Measurements from ENCODE around the gene STX5. TPM values are rescaled to one million over a fixed set of nuclear protein-coding genes. Genes with fewer than 3 reads are reported as not detected.

Gene STX5
- polyA plus RNA-seq, 3 donors: 36.4 to 39.6 (median 38.5) TPM

GRCh38 chr11:62832336-62833234 is 734 bp upstream of the STX5 start, which contains the start of gene TEX54:
TEX54 (minus strand) TSS chr11:62832841.
- Mint-ChIP-seq H3K27me3 (ENCODE audit: low read depth in 3 of 3) (no peaks in the 10 kb centered on the region), H3K4me1 (peaks cover 33% of the 10 kb centered on the region), H3K36me3 (peaks cover 40 to 47% of the 10 kb centered on the region in 2 donors)

More at GRCh38 chr11:62832336-62833234, 734 bp upstream of the STX5 start, which contains the start of gene TEX54:
- WGBS (ENCODE audit: insufficient coverage): 16% methylated on average over 35 of the region's 40 CpGs
- H3K36me3 ChIP-seq (replicated peaks in 1 of 2; ENCODE audit: control insufficient read depth in 1 of 2, insufficient read depth in 2 of 2, low read length in 2 of 2): peaks cover 17 to 40% of the 10 kb centered on the region in 2 donors
- peak within 1 kb of the TSS; percentile 69 to 96 (median 88) for H3K4me3 ChIP-seq (replicated peaks in 1 of 3; ENCODE audit: low read depth in 2 of 3, low read length in 3 of 3)
- no peaks in the 10 kb centered on the region for H3K9me3 Mint-ChIP-seq
- no peak for TF ChIP-seq CTCF (IDR thresholded peaks at IDR 0.05)
- H3K4me2 ChIP-seq (replicated peaks; ENCODE audit: extremely low read depth, low read length, poor library complexity, severe bottlenecking): peak within 1 kb of the TSS; percentile 96
- H4K20me1 ChIP-seq (ENCODE audit: insufficient read depth, low read length): peaks cover 16% of the 10 kb centered on the region
- intact Hi-C loops (cut with micrococcal nuclease): loop anchor here in 1 of 2 donors (2.0 to 5.0 kb wide), 2 partner anchors 28 to 45 kb away; partner anchors contain the start of genes NXF1 and TMEM179B
- no peaks in the 10 kb centered on the region for H3K9me3 ChIP-seq (replicated peaks in 1 of 2; ENCODE audit: control insufficient read depth in 1 of 2, insufficient read depth in 1 of 2, low read length in 2 of 2)
- peaks cover 91% of the 10 kb centered on the region for H3K79me2 ChIP-seq (ENCODE audit: insufficient read depth, low read length)
- H3K27me3 ChIP-seq (ENCODE audit: control insufficient read depth in 2 of 2, insufficient read depth in 2 of 2, low read length in 2 of 2): no peaks in the 10 kb centered on the region
- peak in 1 of 3 donors; percentile 70 for DNase-seq
- H3K4me3 Mint-ChIP-seq: peak within 1 kb of the TSS; percentile 97 to 98
- peak within 1 kb of the TSS; percentile 90 for H3K9ac ChIP-seq (ENCODE audit: insufficient read depth, low read length, poor library complexity, severe bottlenecking)
- peaks cover 24 to 31% of the 10 kb centered on the region in 2 donors for H3K4me1 ChIP-seq (ENCODE audit: control insufficient read depth in 1 of 2, insufficient read depth in 2 of 2, low read length in 2 of 2)
- H3K27ac Mint-ChIP-seq: peak within 1 kb of the TSS; percentile 99 to 100 (median 99)
- H2AFZ ChIP-seq (ENCODE audit: insufficient read depth, low read depth, low read length, poor library complexity, severe bottlenecking): peak within 1 kb of the TSS; percentile 68
- peak within 1 kb of the TSS; percentile 84 to 86 for H3K27ac ChIP-seq (ENCODE audit: low read depth in 1 of 2, low read length in 2 of 2)

Measured in CD14-positive monocyte (primary cell).